GM10248 (cell line): ENCODE data around the gene HSD17B10.
"Not testable (repeated sequence)": the region's sequence is repeated elsewhere in the genome, so short reads cannot be mapped to it uniquely, and the experiment has no call there.

Experiments used
- CTCF ChIA-PET: fragments of 300-600 bp; sonication (Branson Sonifier 250); formaldehyde crosslinking; extraction: SDS; loops from one replicate; lab custom pipeline; 2021; ENCODE audit warnings: antibody characterized with exemption; lab: Yijun Ruan, JAX
- POLR2A ChIA-PET: fragments of 350-650 bp; sonication (Branson Sonifier 250); formaldehyde crosslinking; extraction: SDS; loops from one replicate; lab custom pipeline; 2020; ENCODE audit warnings: antibody characterized with exemption; lab: Yijun Ruan, JAX
- DNase-seq: peaks from one replicate; pipeline ENCODE4 v3.0.0; 2012; ENCODE audit errors: extremely low spot score
- TF ChIP-seq, protein P1 (sequence below): IDR thresholded peaks from 2 replicates; pipeline ENCODE4 v1.5.1; 2012; ENCODE audit warnings: mild to moderate bottlenecking, low read depth; ENCODE audit errors: extremely low read depth, missing control alignments, control extremely low read depth

The HSD17B10 gene

DNA sequence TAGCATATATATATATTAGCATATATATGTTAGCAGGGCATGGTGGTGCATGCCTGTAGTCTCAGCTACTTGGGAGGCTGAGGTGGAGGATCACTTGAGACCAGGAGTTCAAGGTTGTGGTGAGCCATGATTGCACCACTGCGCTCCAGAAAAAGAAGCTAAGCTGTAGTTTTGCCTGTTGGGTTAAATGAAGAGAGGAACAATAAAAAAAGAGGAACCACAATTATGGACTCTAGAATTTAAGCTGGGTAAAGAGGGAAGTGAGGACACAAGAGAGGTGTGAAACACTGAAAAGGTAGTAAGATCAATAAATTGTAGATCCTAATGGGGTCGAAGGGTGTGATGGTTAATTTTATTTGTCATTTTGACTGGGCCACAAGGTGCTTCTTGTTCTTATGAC, 40.5 kb upstream of the HSD17B10 start:
- no peak for DNase-seq
- ChIA-PET POLR2A (no interaction called here), CTCF (no interaction called here)
- TF ChIP-seq, protein P1, sequence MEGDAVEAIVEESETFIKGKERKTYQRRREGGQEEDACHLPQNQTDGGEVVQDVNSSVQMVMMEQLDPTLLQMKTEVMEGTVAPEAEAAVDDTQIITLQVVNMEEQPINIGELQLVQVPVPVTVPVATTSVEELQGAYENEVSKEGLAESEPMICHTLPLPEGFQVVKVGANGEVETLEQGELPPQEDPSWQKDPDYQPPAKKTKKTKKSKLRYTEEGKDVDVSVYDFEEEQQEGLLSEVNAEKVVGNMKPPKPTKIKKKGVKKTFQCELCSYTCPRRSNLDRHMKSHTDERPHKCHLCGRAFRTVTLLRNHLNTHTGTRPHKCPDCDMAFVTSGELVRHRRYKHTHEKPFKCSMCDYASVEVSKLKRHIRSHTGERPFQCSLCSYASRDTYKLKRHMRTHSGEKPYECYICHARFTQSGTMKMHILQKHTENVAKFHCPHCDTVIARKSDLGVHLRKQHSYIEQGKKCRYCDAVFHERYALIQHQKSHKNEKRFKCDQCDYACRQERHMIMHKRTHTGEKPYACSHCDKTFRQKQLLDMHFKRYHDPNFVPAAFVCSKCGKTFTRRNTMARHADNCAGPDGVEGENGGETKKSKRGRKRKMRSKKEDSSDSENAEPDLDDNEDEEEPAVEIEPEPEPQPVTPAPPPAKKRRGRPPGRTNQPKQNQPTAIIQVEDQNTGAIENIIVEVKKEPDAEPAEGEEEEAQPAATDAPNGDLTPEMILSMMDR, result no peak

- ChIA-PET CTCF (interaction anchor here (2.5 kb wide), 1 partner anchor 11 kb away, joined by 7 read pairs; no protein-coding TSS in a partner anchor), POLR2A (no interaction called here)
- TF ChIP-seq, protein P1, result no peak
- DNase-seq, result no peak
Observed at GRCh38 chrX:53471346-53471745, 37.2 kb upstream of the HSD17B10 start.

DNA sequence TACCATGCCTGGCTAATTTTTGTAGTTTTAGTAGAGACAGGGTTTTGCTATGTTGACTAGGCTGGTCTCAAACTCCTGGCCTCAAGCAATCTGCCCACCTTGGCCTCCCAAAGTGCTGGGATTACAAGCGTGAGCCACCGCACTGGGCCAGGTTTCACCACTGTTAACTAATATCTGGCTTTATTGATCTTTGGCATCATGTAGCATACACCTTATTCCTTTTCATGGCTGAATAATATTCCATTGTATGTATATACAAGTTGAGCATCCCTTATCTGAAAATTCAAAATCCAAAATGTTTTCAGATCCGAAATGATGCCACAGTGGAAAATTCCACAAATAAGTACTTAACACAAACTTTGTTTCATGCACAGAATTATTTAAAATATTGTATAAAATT, 34.5 kb upstream of the HSD17B10 start:
- DNase-seq, CTCF ChIA-PET, POLR2A ChIA-PET: not testable (repeated sequence)

DNA sequence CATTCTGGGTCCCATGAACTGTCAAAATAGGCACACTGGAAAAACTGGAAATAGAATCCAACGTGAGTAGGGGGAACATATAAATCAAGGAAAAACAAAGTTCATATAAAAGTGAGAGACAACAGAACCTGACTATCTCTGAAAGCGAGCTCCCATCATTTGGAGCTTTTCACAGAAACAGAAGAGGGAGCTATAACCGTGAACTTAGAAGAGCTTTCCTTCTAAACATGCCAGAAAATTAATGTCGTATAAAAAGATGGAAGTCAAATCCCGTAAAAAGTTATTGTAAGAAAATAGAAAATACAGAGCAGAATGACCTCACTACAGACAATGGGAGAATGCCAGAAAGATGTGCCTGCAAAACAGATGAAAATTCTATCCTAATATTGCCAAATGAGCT, 23.9 kb upstream of the HSD17B10 start:
- CTCF ChIA-PET, result interaction anchor here (1.9 kb wide), 1 partner anchor 24 kb away, joined by 5 read pairs; no protein-coding TSS in a partner anchor
- TF ChIP-seq, protein P1, result no peak
- POLR2A ChIA-PET, result no interaction called here
- DNase-seq, result no peak

DNA sequence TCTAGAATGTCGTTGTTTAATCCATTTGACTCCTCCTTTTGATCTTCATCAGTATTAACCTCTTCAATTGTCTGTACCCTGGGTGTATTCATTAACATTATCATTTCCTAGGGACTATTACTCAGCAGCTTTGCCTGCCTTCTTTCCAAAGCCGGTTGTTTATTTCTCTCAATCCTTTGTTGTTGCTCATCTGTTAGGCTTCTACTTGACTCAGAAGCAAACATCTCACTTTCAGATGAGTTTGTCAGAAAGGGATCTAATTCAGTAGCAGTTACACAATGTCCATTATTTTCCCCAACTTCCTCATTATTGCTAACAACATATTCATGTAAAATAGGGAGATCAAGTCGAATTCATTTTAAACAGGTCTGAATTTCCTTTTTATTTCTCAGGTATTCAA, 22.1 kb upstream of the HSD17B10 start:
- no peak for DNase-seq
- TF ChIP-seq, protein P1, result no peak
- POLR2A ChIA-PET, result interaction anchor here (0.7 kb wide), 1 partner anchor 10 kb away, joined by 3 read pairs; no protein-coding TSS in a partner anchor
- CTCF ChIA-PET, result interaction anchor here (0.8 to 1.1 kb wide), 2 partner anchors 11 to 139 kb away, joined by 3 to 6 read pairs; no protein-coding TSS in a partner anchor

DNA sequence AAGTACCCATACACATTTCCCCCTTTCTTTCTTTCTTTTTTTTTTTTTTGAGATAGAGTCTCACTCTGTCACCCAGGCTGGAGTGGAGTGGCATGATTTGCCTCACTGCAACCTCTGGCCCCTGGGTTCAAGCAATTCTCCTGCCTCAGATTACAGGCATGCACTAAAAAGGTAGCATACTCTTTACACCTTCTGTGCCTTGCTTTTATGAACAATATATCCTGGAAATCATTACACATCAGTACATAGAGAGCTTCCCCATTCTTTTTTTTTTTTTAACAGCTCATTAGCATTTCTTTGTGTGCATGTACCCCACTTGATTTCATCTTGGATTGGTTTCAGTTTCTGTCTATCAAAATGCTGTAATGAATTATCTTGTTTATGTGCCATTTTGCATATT, 18.6 kb upstream of the HSD17B10 start:
- ChIA-PET CTCF (interaction anchor here (1.3 kb wide), 3 partner anchors 10 to 140 kb away, joined by 3 to 5 read pairs (median 3); no protein-coding TSS in a partner anchor), POLR2A (no interaction called here)
- DNase-seq, result no peak
- TF ChIP-seq, protein P1, result no peak

DNA sequence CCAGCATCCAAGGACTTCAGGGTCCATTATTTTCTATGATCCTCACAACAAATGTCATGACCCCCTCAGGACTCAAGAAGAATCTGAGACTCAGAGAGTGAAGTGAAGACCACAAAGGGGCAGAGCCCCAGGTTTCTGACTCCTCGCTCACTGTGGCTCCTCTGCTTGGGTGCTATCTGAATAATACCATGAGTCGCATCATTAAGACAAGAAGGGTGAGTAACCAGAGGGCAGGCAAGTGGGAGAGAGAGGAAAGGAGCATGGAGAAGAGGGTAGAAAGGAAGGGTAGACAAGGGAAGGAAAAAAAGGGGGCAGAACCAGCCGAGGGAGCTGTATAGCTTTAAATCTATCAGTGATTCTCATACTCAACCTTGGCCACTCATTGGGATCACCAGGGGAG, 15.5 kb upstream of the HSD17B10 start:
- CTCF ChIA-PET, result interaction anchor here (0.8 to 1.2 kb wide), 2 partner anchors 33 to 133 kb away, joined by 3 to 5 read pairs; no protein-coding TSS in a partner anchor
- DNase-seq, result no peak
- POLR2A ChIA-PET, result no interaction called here
- TF ChIP-seq, protein P1, result no peak
